ENCODE measurements around the gene MYH9.
A peak's percentile ranks its signal among the peaks of the same experiment; 100 is the strongest.

Gene MYH9

DNA sequence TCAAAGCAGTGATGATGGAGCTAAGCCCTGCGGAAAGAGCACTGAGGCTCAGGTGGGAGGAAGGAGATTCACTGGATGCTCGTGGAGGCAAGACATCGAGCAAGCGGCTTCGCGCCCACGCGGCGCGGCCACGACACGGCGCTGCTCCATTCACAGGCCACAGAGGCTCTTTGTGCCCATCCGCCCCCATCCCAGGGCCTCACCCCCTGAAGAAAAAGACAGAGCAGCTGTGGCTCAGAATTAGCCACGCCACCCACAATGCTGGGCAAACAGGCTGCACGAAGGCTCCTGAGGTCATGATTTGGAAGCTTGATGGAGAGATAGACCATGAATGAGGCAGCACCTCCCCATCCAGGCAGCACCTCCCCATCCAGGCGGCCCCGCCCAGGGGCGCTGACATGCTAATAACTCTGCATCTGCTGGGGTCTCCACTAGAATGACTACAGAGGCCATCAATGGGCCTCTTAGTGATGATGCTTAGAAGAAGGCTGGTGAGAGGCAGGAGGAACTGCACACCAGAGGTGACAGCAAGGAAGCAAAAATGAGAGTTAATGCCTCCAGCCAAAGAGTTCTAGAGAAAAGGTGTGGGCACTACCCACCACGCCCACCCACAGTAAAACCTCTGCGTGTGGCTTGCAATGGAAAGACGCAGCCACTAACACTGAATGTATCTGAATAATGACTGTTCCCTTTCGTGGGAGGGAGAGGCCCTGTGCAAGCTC lies 43.5 kb downstream of the MYH9 start:
- DNase-seq = no peak

DNA sequence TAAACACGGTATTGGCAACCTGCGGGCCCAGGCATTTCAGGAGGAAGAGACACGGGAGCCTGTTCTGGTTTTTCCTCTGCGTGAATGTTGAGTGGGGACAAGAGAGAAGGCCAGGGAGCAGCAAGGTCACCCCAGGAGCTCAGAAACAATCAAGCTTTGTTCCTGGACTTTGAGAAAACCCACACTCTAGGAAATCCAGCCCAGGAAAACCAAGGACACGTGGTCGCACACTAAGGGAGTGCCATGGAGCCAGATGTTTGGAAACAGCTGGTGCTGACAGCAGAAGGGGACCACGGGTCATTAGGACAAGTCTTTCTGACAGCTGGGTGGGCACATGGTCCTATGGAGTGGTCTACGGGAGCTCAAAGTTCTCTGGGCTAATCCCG lies 44.1 kb downstream of the MYH9 start:
- DNase-seq = no peak

DNA sequence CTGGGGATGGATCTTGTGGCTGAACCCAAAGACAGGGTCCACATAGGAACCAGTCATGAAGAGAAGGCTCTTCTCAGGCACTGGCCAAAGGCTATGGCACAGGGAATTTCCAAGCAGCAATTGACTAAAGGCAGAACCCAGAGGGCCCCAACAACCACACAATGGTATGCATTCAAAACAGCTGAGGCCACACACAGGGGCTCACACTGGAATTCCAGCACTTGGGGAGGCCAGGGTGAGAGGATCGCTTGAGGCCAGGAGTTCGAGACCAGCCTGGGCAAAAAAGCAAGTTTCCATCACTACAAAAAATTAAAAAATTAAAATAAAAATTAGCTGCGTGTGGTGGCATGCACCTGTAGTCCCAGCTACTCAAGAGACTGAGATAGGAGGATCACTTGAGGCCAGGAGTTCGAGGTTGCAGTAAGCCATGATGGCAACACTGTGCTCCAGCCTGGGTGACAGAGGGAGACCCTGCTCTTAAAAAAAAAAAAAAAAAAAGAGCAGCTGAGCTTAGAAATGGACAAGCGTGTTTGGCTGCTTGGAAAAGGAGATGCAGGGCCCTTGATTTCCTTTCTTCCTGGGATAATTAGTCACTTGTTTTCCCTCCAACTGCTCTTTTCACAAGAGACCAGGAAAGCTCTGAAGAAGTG lies 44.6 kb downstream of the MYH9 start:
- no peak for DNase-seq

DNA sequence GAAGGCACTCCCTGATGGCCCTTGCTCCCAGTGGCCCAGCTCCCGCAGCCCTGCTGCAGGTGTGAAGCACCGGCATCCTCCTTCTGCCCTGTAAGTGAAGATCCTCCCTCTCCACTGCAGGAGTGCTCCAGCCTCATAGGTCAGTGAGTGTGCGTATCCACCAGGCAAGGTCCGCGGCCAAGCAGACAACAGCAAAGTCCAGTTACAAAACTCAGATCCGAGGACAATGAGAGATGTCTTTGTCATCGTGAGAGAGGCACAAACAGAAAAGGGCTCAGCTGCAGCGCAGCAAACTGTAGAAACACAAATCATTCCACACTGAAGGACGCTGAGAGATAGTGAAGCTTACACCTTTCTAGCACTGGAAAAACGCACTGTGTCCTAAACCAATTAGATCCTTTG lies 46.1 kb downstream of the MYH9 start:
- DNase-seq = no peak

DNA sequence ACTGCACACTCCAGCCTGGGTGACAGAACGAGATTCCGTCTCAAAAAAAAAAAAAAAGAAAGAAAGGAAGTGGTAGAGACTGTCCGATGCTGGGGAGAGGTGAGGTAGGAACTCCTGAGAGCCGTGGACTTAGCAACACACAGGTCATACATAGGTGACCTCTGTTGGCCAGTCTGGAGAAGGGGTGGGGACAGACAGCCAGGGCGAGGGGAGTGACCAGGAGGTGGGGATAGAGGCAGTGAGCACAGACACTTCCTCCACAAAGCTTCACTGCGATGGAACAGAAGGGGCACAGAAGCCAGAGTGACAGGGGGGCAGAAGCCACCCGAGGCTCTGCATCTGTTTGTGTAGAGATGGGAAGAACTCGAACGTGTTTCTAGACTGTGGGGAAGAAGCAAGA lies 47.1 kb downstream of the MYH9 start:
- no peak for DNase-seq

DNA sequence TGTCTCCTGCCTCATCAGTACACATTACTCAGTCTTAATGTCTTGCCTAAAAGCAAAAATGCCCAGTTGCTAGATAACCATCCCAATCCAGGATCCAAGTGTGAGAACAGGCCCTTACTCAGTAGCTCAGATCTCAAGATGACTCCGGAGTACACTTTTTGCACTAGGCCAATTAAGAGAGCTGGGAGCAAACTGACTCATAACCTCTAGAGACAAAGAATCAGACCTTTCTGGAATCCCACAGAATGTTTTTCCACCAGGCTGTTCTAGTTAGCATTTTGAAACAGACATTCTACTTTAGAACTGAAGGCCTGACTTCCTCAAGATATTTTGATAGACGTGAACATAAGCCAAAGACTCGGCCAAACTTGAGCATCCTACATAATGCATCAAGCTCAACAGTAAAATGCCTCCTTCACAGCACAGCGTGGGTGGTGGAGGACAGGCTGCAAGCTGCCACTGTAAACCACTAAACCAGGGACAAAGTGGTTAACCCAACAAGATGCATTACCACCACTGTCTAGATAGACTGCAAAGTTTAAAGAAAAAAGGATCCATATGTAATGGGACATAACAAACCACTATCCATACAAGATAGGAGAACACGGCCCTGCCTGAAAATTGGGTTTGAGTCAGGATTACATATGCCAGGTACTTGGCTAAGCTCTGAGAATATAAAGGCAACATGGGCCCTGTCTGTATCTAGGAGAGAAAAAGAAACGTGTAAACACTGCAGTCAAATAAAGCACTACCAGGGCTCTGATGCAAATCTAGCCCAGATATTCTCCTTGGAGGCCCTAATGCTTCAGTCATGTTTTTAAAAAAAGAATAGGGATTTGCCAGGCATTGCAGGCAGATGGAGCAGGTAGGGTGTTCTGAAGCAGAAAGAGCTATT lies 48.3 kb downstream of the MYH9 start:
- DNase-seq = no peak

DNA sequence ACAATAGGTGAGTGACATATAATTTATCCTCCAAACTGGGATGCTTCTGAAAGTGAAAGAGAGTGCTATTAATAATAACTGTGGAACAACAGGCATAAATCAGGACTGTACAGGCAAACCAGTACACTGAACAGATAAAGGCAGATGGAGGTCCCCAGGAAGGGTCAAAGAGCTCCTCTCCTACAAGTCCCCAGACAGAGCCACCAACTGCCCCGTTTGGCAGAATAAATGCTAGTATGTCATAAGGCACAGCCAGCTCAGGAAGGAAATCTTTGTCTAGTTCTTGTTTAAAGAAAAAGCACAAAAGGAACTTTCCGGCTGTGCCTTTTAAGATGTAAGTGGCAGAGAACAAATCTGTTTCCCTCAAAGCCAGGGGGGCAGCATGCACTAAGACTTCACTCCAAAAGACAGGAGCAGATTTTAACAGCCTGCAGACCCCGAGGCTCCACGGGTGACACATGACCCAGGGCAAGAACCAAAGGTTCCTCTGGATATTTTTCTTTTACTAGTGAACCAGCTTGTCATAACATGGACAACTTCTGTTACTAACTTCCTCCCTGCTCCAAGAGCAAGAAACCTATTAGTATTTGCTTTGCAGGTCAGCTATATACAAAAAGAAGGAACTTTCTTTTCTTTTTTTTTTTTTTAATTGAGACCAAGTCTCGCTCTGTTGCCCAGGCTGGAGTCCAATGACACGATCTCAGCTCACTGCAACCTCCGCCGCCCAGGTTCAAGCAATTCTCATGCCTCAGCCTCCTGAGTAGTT lies 50.2 kb downstream of the MYH9 start:
- DNase-seq = no peak

DNA sequence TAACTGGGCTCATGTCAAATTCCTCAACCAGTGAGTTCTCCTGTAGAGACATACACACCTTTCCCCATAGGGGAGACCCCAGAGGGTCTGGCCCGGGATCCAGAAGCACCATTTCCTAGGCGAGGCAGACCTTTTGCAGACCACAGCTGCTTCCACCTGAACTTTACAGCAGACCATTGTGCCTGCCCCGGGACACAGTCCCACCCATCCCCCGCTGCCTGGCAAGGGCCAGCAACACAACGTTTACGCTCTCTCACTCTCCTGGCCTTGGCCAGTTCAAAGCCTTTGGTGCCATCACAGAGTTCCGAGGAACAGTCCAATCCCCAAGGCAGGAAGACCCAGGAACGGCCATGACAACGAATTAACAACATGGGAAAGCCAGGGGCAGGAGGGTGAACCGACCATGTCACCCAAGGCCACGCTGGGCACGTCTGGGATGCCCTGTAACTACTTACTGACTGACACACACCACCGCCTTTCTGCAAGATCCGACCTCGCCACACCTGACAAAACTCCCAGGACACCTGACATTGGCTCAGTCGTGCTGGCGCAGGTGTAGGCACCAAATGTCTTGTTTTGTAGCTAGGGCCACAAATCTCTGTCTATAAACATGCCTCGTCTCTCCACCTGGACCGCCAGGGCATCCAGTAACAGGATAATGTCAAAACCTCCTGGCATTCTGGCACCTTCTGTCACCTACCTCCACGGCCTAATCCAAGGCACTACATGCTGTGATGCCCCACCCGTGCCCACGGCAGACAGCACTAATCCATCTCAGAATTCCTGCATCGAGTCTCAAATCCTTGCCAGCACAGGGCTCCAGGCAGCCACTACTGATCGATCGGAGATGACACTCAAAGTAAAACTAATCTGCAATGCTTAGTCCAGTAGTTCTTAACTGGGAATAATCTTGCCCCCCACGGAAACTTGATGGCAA lies 51.3 kb downstream of the MYH9 start:
- DNase-seq = no peak

DNA sequence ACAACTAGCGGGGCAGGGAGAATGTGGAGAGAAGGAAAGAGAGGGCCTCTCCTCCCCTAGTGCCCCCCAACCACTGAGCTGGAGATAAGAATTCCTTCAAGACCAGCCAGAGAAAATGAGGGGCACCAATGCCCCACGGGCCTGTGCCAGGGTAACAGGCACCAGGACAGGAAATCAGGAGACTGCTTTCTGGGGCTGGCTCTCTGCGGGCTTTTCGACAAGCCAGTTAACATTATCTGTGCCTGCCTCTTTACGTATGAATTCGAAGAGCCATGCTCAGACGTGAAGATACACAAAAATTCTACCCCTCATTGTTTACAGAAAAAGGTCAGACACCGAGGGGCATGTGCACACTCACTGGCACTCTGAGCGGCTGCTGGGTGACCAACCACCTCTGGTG lies 52.1 kb downstream of the MYH9 start:
- peak; percentile 45 for DNase-seq

DNA sequence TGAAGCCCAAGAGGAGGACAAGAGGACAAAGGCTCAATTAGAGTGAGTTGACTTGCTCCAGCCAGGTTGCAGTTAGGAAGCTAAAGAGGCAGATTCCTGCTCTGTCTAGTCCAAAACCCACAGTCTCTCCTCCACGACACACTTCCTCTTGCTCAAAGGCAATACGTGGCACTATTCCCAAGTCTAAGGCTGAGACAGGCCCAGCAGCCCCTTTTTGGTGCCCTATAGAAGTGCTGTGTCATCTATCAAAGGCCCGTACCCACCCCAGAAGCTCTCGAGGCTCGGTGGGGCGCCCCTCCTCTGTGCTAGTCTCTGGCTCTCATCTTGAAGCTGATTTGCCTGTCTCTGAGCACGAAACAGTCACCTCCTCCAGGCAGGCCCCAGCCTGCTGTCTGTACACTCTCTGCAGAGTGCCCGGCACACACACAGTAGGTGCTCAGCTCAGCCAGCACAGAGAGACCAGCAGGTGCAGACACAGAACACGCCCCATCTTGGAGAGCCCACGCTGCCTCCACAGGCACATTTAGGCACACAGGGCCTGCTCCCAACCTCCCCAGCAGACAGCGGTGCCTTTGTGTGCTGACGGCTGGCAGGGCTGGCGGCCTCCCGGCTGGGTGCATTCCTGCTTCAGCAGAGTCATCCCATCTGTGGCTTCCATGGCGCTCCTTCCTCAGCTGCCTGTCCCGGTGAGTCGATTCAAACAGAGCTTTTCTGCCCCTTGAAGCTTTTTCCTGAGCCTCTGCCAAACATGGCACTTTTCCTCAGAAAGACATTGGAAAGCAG lies 52.8 kb downstream of the MYH9 start:
- peak; percentile 85 for DNase-seq

DNA sequence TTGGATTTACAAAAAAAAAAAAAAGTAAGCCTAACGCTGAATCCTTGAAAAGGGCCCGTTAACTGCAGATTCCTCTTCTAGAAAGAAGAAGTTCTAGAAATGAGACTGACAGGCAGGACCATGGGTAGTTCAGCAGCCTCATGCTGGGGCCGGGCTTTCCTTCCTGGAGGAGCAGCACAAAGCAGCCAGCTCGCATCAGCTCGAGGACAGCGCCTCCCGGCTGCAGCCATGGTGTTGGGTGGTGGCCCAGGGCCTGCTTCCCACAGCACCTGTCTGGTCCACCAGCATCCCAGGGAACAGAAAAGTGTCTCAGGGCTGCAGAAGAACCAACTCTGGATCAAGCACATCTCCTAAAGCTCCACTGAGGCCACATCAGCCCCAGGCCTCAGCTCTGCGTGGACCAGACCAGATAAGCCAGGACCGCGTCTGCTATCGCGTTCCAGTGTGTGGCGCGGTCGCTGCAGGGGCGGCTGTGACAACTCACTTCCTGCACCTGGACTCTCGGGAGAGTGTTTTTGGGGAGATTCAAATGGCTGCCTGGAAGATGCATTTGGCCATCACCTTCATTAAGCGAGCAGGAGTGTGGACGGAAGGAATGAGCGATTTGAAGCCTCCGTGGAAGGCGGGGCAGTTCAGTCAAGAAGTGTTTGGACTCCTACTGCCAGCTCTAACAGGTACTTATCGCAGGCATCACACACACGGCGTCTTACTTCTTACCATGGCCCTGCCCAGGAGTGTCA lies 53.5 kb downstream of the MYH9 start:
- peak; percentile 91 for DNase-seq

DNA sequence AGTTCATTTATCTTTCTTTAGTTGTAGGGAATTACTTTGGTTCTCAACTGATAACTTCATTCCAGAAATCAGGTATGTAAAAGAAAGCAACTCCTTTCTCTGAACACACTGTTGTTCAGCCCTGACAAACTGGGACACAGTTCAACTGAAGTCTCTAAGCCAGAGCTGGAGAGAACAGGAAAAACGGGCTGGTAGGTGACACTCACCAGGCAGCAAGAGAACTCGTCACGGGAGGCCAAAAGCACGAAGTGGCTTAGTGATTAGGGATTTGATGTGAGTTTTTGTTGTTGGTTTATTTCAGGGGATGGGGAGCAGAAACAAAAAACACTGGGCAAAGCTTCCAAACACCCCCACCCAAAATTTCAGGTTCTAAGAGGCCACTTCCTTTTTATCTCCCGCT lies 54.1 kb downstream of the MYH9 start:
- DNase-seq = peak; percentile 31

DNA sequence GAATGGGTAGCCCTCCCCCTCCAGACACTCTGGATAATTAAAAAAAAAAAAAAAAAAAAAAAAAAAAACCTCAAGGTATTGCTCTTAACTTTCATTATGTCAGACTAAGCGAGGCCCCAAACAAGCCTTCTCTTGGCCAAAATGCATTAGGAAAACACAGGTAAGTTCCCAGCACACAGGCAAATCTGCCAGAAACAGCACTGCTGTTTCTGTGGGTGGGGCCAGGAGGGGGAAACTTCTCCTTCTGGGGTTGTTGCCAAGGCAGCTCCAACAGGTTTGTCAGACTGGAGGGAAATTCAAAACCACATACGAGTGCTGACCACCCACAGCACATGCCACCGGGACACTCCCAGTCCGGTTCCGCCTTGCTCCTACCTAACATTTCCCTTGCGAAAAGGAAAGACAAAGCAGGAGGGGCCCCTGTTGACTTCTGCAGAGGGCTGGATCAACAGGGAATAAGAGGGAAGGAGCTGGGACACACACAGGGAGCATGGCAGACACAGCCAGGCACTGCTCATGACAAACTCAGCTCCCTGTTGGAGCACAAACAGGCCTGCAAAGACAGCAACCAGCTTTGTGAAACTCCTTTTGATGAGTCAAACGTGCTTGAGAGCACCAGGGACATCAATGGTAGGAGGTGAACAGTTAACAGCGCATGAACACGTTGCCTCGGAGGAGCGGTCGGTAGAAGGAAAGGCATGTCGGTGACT lies 55.0 kb downstream of the MYH9 start:
- peak; percentile 79 for DNase-seq

DNA sequence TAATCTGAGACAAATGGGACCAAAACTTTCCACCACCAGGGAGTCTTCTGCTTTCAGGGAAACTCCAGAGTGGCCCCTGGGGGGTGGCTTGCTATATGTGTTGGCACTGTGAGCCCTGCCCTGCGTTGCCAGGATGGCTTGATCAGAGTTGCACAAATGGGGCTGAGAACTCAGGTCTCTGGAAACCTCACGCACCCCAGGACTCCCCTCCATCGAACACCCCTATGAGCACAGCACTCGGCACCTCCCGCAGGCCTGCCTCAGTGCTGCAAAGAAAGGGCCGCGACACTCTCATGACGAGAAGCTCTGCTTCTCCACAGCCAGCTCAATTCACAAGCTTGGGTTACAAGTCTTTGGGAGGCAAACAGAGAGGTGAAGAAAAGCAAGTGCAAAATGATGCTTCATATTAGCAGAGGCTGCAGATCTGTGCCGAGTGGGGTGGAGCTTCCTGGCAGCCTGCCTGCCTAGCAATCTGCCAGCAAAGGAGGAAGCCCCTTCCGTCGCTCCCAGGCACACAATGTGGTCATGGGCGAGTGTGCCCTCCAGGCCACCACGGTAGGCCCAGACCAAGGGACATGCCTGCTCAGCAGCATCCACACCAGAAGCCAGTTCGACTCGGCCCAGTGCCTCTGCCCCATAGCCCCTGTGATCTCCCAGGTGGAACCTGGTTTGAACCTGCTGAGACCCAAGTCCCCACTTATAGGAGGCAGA lies 55.7 kb downstream of the MYH9 start:
- peak; percentile 89 for DNase-seq

DNA sequence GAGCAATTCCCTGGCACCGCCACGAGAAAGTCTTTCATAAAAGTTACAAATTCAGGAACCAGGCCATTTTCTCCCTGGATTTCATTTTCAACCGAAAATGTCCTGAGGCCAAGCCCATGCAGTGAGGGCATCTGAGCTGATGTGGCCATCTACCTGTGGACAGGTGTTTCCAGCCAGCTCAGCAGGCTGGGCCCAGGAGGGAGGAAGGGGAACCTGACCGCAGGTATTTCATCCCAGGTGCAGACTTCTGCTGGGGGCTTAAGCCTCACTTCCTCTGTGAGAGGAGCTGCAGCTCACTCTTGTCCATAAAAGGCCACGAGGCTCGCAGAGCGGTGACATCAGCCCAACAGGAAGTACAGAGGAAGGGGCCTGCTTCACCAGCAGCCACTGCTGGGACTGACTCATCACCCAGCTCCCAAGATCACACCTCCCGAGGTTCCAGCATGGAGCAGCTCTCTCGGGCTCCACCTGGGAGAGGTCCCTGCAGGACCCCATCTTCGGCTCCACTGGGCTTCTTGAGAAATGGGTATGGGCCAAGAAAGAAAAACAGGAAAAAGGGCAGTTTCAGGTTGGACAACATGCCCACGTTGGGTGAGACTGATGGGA lies 56.4 kb downstream of the MYH9 start:
- peak; percentile 80 for DNase-seq

DNA sequence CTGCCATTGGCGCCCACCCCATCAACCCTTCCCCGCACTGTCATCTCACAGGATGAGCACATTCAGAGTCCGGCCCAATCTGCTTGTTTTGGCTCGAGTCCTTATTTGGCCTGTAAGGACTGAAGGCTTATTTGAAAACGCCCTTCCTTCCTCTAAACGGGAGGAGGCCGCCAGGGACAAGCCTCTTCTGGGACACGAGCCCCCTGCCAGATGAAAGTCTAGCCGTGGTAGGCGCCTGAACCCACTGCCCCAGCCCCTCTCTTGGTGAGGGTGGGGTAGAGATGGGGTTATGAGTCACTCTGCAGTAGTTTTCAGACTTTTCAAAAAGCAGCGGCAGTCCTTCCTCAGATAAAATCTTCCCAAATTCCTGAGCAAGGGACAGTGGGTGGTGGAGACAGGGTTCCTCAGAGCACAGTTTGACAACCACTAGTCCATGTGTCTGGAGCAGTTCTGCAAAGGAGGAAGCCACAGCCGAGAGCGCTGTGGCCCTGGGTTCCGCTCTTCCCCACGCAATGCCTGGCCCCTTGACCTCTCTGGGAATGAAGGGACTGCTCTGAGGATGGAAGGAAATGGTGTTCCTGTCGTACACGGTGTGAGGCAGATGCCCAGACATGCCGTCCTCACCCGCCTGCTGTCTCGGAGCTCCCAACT lies 57.0 kb downstream of the MYH9 start:
- peak; percentile 67 for DNase-seq

DNA sequence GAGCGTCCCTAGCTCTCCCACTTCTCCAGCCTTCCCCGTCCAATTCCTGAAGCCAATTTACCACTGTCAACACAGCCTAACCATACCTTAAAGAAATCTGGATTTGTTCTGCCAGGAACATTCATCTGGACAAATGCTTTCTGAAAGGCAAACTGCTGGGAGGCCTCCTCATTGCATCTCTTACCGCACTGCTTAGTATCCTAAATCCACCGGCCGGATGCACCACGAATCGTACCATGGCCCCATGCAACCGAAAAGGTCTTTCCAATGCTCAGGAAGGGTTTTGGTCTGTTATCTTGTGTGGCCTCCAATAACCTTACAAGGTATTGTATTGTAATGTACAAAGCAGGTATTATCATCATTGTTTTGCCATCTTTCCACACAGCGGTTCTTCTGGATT lies 57.6 kb downstream of the MYH9 start:
- DNase-seq = no peak
